GM12891 (cell line): Measurements from ENCODE around the gene C3orf20.

Experiments
- DNase-seq: peaks from one replicate; pipeline ENCODE4 v3.0.0; 2011; ENCODE audit warnings: low spot score; ENCODE audit not compliant: insufficient read length
- FAIRE-seq: peaks from 2 replicates; lab custom pipeline; 2011; peaks lifted over from hg19 to GRCh38; lab: Jason Lieb, UNC
- PAX5 ChIP-seq: IDR thresholded peaks from 2 replicates; pipeline ENCODE4 v1.6.1; 2011; ENCODE audit warnings: low read length, moderate library complexity, mild to moderate bottlenecking; ENCODE audit not compliant: insufficient read depth, severe bottlenecking
- POLR2A ChIP-seq: IDR thresholded peaks from 2 replicates; pipeline ENCODE4 v1.6.1; 2011; ENCODE audit warnings: low read depth, low read length, control low read depth
- POLR2AphosphoS5 ChIP-seq: IDR thresholded peaks from 2 replicates; pipeline ENCODE4 v1.6.1; 2011; ENCODE audit warnings: low read depth, low read length, control low read depth
- POU2F2 ChIP-seq: IDR thresholded peaks from 2 replicates; pipeline ENCODE4 v1.6.1; 2011; ENCODE audit warnings: low read depth, mild to moderate bottlenecking, control low read depth, low read length, moderate library complexity
- SPI1 ChIP-seq: IDR thresholded peaks from 2 replicates; pipeline ENCODE4 v1.6.1; 2011; ENCODE audit warnings: low read depth, low read length, control low read depth
- TAF1 ChIP-seq: IDR thresholded peaks from 2 replicates; pipeline ENCODE4 v1.6.1; 2011; ENCODE audit warnings: low read depth, low read length, control low read depth

C3orf20 gene

DNA sequence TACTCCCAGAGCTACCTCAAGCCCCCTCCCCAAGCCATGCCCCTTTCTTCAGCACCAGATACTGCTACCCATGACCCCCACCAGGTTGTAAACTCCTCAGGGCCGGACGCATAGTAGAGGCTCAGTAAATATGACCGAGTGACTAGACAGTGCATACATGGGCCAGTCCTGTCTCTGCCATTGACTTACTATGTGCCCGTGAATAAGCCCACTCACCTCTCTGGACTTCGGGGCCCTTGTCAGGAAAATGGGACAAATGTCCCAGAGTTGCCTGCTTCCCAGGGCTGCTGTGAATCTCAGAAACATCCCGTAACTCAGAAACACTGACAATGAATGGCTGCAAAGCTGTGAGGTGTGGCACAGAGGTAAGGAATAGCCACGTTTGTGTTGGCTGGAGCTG lies 95.7 kb downstream of the C3orf20 start:
- TF ChIP-seq POU2F2 = no peak
- TF ChIP-seq POLR2AphosphoS5 = no peak
- no peak for TF ChIP-seq POLR2A
- no peak for TF ChIP-seq SPI1
- no peak for TF ChIP-seq PAX5
- TF ChIP-seq TAF1 = no peak
- FAIRE-seq = no peak
- no peak for DNase-seq

DNA sequence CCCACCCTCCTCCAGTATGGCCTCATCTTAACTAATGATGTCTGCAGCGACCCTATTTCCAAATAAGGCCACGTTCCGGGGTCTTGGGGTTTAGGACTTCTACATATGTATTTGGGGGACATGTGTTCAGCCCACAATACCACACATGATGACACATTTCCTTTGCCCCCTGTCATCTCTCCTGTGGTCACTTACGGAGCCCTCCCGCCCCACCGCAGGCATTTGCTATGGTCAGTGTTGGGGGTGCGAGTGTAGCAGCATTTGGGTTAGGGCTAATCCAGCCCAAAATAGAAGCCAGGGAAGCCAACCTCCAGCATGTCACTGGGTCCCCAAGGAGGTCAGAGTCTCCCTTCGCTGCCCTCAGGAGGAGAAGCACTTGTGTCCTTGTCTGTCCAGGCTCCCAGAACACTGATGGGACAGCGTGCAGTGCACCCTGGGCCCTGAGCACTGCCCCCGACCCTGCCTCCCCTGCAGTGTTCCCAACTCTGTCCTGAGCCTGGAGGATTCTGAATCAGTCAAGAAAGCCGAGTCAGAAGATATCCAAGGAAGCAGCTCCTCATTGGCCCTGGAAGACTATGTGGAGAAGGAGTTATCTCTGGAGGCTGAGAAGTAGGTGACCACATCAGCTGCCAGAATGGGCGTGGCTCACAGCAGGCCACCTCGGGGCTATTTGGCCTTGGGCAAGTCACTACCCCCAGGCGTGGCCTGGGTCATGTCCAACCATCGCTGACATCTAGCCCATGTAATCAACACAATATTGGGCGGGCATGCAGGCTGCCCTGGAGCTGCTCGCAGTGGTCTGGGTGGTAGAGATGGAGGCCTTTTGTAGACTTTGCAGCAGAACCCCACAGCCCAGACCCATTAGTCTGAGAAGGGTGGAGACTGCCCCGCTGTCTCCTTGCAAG lies 96.9 kb downstream of the C3orf20 start:
- TF ChIP-seq PAX5 = no peak
- no peak for TF ChIP-seq TAF1
- TF ChIP-seq POLR2AphosphoS5 = no peak
- TF ChIP-seq POU2F2 = no peak
- no peak for TF ChIP-seq POLR2A
- TF ChIP-seq SPI1 = no peak
- no peak for FAIRE-seq

DNA sequence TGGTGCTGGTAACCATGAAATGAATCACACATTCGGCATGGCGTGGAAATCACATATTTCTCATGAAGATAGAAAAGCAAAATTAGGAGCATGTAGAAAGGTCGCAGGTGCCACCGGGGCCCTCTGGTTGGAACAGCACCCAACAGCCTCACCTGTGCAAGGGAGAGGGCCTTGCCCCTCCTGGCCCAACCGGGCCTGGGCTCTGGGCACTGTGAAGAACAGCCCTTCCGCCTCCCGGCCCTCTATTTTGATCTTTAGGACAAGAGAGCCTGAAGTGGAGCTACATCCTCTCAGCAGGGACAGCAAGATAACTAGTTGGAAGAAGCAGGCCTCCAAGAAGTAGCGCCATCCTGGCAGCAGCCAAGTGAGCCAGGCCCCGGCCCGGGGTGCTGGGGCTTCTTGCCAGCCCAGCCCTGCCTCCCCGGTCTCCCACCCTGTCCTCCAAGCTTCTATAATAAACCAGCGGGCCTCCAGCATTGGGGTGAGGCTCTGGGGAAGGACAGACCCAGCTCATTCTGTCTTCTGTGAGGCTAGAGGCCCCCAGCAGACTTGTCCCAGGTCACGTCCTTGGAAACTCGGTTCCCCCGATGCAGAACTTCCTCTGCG lies 97.7 kb downstream of the C3orf20 start:
- DNase-seq = no peak
- TF ChIP-seq SPI1 (no peak), PAX5 (no peak), POLR2A (no peak), POU2F2 (no peak), POLR2AphosphoS5 (no peak), TAF1 (no peak)
- no peak for FAIRE-seq

More for the DNA sequence above, 96.9 kb downstream of the C3orf20 start:
- no peak for DNase-seq

DNA sequence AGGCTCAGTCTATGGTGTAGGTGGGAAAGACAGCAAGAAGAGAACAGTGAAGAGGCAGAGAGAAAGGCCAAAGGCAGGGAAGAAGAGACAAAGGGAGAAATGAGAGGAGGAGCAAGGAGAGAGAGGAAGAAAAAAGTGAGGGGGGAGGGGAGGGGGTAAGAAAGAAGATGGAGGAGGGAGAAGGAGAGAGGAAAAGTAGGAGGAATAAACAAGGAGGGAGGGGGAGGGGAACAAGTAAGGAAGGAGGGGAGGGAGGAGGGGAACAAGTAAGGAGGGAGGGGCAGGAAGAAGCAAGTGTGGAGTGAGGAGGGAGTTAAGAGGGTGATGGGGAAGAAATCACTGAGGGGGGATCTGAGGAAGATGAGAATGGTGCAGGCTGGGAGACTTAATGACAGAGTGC lies 98.3 kb downstream of the C3orf20 start:
- FAIRE-seq (no peak), DNase-seq (no peak)
- no peak for TF ChIP-seq PAX5
- TF ChIP-seq POLR2AphosphoS5 = no peak
- TF ChIP-seq TAF1 = no peak
- no peak for TF ChIP-seq POLR2A
- no peak for TF ChIP-seq POU2F2
- no peak for TF ChIP-seq SPI1

DNA sequence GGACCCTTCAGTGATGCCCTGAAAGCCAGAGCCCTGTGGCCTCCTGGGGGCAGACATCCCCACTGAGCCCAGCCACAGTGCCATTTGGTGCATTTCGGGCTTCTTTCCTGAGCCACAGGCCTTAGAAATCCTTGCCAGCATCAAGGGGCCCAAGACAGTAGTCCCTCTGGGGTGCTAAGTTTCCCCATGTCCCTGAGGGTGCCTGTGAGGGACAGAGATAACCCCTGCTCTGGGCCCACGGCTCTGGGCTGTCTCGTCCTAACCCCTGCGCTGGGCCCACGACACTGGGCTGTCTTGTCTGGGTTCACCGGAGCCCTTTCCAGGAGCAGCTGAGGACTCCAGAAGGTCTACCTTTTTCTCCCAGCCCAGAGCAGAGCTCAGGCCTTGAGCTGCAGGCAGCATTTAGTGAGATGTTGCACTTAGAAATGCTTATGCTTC lies 98.8 kb downstream of the C3orf20 start:
- TF ChIP-seq PAX5 (no peak), POLR2AphosphoS5 (no peak), SPI1 (no peak), TAF1 (no peak), POLR2A (no peak), POU2F2 (no peak)
- no peak for FAIRE-seq
- DNase-seq = no peak

DNA sequence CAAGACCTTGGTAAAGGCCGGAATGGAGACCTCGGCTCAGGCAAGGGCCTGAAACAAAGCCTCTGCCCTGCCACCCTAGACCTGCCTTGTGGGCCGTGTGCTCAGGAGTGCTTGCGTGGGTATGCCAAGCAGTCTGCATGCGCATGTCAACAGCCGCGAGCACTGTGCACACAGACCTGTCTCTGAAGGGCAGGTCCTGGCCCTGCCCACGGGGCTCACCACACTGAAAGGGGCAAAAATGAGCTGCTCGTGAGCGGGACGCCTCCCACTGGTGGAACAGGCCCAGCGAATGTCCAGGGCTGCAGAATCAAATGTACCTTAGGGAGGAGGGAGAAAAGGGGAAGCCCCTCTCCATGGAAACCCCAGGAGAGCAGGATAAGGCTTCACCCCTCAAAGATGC lies 99.5 kb downstream of the C3orf20 start:
- DNase-seq (no peak), FAIRE-seq (no peak)
- TF ChIP-seq TAF1 (no peak), POLR2AphosphoS5 (no peak), SPI1 (no peak), POU2F2 (no peak), PAX5 (no peak), POLR2A (no peak)

DNA sequence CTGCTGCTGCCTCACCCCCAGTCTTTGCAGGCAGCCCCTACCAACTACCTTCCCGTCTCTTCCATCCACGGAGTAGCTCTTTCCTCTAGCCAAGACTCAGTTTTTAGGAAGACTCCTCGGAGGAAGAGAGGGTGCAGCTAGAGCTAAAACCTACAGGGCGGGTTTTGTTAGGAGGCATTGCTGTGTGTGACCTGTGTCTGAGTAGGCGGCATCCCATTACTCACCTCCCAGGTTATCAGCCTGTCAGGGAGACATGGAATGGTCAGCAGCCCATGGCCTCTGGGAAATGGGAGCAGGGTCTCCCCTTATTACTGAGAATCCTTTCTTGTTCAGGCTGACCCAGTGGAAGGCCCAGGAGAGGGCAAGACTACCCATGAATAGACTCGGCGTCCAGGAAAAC lies 100.1 kb downstream of the C3orf20 start:
- DNase-seq = no peak
- TF ChIP-seq POLR2A (no peak), POU2F2 (no peak), TAF1 (no peak), SPI1 (no peak), POLR2AphosphoS5 (no peak), PAX5 (no peak)
- FAIRE-seq = no peak

DNA sequence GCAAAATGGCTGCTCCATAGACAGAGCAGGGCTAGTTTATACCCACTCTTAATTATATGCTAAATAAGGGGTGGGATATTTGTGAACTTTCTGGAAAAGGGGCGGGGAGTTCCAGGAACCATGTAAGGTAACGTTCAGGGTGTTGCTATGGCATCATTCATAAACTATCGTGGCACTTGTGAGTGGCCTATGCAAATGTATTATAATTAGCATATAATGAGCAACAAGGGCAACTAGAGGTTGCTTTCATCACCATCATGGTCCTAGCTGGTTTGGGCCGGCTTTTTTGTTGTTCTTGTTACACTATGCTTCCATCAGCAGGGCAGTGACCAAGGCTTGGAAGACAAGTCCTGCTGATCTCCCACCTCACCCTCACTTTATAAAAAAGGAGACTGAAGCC lies 100.6 kb downstream of the C3orf20 start:
- TF ChIP-seq PAX5 (no peak), POLR2AphosphoS5 (no peak), SPI1 (no peak), TAF1 (no peak), POU2F2 (no peak), POLR2A (no peak)
- DNase-seq (no peak), FAIRE-seq (no peak)

DNA sequence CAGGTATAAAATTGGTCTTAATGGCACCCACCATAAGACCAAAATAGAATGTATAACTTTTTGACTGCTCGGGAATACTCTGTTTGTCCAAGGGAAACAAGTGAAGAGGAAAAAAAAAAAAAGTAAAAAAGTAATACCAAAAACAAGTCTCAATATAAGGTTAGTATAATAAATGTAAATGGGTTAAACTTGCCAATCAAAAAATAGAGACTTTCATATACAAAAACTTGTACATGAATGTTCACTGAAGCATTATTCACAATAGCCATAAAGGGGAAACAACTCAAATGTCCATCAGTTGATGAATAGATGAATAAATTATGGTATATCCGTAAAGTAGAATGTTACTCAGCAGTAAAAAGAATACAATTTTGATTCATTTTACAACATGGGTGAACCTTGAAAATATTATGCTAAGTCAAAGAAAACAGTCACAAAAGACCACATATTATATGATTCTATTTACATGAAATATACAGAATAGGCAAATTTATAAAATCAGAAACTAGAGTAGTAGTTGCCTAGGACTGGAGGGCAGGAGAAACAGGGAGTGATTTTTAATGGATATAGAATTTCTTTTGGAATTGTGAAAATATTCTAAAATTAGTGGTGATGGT lies 104.2 kb downstream of the C3orf20 start:
- TF ChIP-seq POLR2AphosphoS5 = no peak
- TF ChIP-seq POU2F2 = no peak
- TF ChIP-seq TAF1 = no peak
- TF ChIP-seq SPI1 = no peak
- TF ChIP-seq PAX5 = no peak
- TF ChIP-seq POLR2A = no peak
- DNase-seq (no peak), FAIRE-seq (no peak)
